Stimulated activated memory B cell treated with anti-CD40 and anti-IgM and Interleukin-4, amounts not matched to agents 10 μg/mL and 1 μg/mL and 100 μg/mL, for 72 hours (primary cell): ENCODE data around the gene FBN1.

Experiments used
- ATAC-seq: fragments of 150-1000 bp; cut with Tn5 transposase; 2 replicates; pipeline ENCODE4 v1.10.0; 2021
- H3K27ac Mint-ChIP-seq: one replicate; pipeline ENCODE4 v1.8.0; 2022; ENCODE audit warnings: mild to moderate bottlenecking, mixed read lengths
- H3K27me3 Mint-ChIP-seq: one replicate; pipeline ENCODE4 v1.8.0; 2022; ENCODE audit warnings: mixed read lengths
- H3K36me3 Mint-ChIP-seq: one replicate; pipeline ENCODE4 v1.8.0; 2022; ENCODE audit warnings: mixed read lengths
- H3K4me1 Mint-ChIP-seq: one replicate; pipeline ENCODE4 v1.8.0; 2022; ENCODE audit warnings: mixed read lengths
- H3K4me3 Mint-ChIP-seq: one replicate; pipeline ENCODE4 v1.8.0; 2022; ENCODE audit warnings: mild to moderate bottlenecking, moderate library complexity, mixed read lengths
- H3K9me3 Mint-ChIP-seq: one replicate; pipeline ENCODE4 v1.8.0; 2022; ENCODE audit warnings: mixed read lengths

Gene FBN1

DNA sequence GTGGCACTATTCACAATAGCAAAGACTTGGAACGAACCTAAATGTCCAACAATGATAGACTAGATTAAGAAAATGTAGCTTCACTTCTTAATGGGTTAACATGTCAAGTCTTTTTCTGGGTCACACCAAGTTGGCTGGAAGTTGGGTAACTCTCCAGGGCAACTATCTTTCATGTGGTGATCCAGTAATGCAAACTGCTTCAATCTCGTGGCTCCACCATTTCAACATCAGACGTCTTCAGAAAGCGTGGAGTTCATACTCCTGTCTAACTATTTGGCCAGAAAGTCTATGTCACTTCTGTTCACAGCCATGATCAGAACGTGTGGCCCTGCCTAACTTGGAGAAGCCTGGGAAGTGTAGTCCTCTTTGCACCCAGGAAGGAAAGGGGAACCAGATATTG is 282.0 kb downstream of the FBN1 start:
- ATAC-seq: no peak
- H3K9me3 Mint-ChIP-seq: peaks cover 6% of the 10 kb centered on the region
- no peaks in the 10 kb centered on the region for H3K27me3 Mint-ChIP-seq
- no peak overlapping the region for H3K27ac Mint-ChIP-seq
- H3K36me3 Mint-ChIP-seq: no peaks in the 10 kb centered on the region
- H3K4me1 Mint-ChIP-seq: peaks cover 5% of the 10 kb centered on the region
- H3K4me3 Mint-ChIP-seq: no peak overlapping the region

DNA sequence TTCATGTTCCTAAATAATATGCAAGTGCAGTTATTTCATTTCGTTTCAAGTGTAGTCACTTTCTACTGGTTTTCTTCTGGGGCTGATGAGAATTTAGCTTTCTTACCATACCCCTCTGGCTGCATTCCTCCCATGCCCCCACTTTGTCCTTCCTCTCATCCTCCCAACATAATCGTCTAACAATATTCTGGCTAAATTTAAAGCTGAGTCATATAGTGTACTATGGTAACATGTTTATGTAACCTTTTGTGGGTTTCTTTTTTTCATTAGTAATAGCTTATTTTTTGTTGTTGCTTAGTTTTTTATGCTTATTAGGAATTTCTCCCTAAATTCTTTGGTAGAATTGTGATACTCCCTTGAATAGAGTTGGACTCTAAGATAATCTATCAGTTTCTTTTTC is 283.8 kb downstream of the FBN1 start:
- H3K27ac Mint-ChIP-seq: no peak overlapping the region
- ATAC-seq: no peak
- H3K27me3 Mint-ChIP-seq: no peaks in the 10 kb centered on the region
- H3K4me3 Mint-ChIP-seq: no peak overlapping the region
- H3K4me1 Mint-ChIP-seq: peaks cover 8% of the 10 kb centered on the region
- H3K36me3 Mint-ChIP-seq: no peaks in the 10 kb centered on the region
- H3K9me3 Mint-ChIP-seq: peaks cover 6% of the 10 kb centered on the region

DNA sequence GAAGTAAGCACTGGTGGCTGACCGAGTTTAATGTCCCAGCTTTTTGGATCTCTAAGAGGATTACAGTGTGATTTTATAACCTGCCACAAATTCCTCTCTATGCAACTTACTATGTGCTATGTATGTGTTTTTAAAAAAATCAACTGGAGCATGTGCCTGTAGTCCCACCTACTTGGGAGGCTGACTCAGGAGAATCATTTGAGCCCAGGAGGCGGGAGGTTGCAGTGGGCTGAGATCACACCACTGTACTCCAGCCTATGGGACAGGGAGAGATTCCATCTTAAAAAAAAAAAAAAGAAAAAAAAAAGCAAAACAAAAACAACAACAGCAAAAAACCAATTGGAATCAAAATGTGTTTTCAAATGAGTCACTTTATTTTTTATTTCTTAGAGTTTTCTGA is 284.7 kb downstream of the FBN1 start:
- Mint-ChIP-seq H3K27me3 (no peaks in the 10 kb centered on the region), H3K27ac (no peak overlapping the region), H3K4me3 (no peak overlapping the region), H3K36me3 (no peaks in the 10 kb centered on the region), H3K9me3 (peaks cover 6% of the 10 kb centered on the region), H3K4me1 (peaks cover 8% of the 10 kb centered on the region)
- ATAC-seq: no peak
